ENCODE measurements around the gene STK32B. TPM values are rescaled to one million over a fixed set of nuclear protein-coding genes. Genes with fewer than 3 reads are reported as not detected.
"Not testable (repeated sequence)": the region's sequence is repeated elsewhere in the genome, so short reads cannot be mapped to it uniquely, and the experiment has no call there.

Gene STK32B
- total and polyA plus RNA-seq, 2 donors, result 2.9 to 4.8 TPM

DNA sequence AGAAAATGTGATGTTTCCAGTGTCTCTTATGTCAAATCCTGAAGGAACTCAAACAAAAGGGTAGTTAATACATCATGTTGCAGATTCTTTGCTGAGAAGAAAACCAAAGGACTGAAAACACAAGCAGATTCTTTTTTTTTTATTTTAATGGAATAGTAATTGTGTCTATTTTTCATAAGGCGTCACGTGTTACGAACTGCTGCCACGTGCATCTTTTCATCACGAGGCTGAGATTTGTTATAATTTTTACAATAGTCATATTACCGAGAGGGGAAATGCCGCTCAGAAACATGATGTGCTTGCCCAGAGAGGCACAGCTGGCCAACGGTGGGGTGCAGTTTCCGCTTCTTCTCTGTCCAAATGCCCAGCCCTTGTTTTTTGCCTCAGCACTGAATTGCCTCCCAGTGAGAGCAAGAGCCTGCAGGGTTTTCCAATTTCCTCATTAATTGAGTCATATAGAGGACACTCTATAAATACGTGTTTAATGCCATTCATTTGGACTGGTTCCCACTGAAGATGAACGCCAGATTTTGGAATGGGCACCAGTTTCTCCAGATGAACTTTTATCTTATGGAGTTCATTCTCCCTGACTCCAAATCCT, 225.3 kb downstream of the STK32B start:
- Histone ChIP-seq H3K27me3 (ENCODE audit: control insufficient read depth in 2 of 2, insufficient read depth in 1 of 2, low read length in 1 of 2) (no peaks in the 10 kb centered on the region), H3K27ac (ENCODE audit: low read depth in 1 of 2, low read length in 1 of 2) (no peak overlapping the region), H3K4me1 (ENCODE audit: control insufficient read depth in 2 of 2, insufficient read depth in 2 of 2, low read length in 2 of 2) (no peaks in the 10 kb centered on the region), H3K36me3 (ENCODE audit: control insufficient read depth in 2 of 2, insufficient read depth in 2 of 2, low read length in 1 of 2) (no peaks in the 10 kb centered on the region), H3K9me3 (ENCODE audit: control insufficient read depth in 2 of 2, insufficient read depth in 1 of 2, low read length in 1 of 2) (peaks cover 0 to 4% of the 10 kb centered on the region in 2 donors), H3K4me3 (ENCODE audit: low read length in 2 of 2) (no peak overlapping the region)
- no peak for DNase-seq (ENCODE audit: low read depth in 6 of 9, low spot score in 9 of 9)
- WGBS, result 98% methylated on average over 11 of the region's 11 CpGs

DNA sequence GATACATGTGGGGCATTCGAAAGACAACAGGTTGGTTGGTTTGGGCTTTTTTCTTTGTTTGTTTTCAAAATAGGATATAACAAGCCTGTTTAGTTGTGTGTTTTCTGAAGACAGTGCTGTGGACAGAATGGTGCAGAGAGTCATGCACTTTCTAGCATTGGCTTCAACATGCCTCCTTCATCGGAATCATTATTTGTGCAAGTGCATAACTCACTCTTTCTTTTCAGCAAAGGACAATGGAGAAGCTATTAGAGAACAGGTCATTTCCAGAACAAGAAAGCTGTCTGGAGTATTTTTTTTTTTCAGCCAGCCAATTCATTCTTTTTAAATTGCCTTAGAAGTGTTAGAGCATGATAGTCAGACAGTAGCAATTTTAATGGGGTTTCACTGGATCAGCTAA, 225.8 kb downstream of the STK32B start:
- 96% methylated on average over 2 of the region's 2 CpGs for WGBS
- no peak overlapping the region for H3K4me3 ChIP-seq (ENCODE audit: low read length in 2 of 2)
- no peaks in the 10 kb centered on the region for H3K27me3 ChIP-seq (ENCODE audit: control insufficient read depth in 2 of 2, insufficient read depth in 1 of 2, low read length in 1 of 2)
- no peaks in the 10 kb centered on the region for H3K36me3 ChIP-seq (ENCODE audit: control insufficient read depth in 2 of 2, insufficient read depth in 2 of 2, low read length in 1 of 2)
- peaks cover 0 to 4% of the 10 kb centered on the region in 2 donors for H3K9me3 ChIP-seq (ENCODE audit: control insufficient read depth in 2 of 2, insufficient read depth in 1 of 2, low read length in 1 of 2)
- DNase-seq (ENCODE audit: low read depth in 6 of 9, low spot score in 9 of 9), result no peak
- no peaks in the 10 kb centered on the region for H3K4me1 ChIP-seq (ENCODE audit: control insufficient read depth in 2 of 2, insufficient read depth in 2 of 2, low read length in 2 of 2)
- H3K27ac ChIP-seq (ENCODE audit: low read depth in 1 of 2, low read length in 1 of 2), result no peak overlapping the region

DNA sequence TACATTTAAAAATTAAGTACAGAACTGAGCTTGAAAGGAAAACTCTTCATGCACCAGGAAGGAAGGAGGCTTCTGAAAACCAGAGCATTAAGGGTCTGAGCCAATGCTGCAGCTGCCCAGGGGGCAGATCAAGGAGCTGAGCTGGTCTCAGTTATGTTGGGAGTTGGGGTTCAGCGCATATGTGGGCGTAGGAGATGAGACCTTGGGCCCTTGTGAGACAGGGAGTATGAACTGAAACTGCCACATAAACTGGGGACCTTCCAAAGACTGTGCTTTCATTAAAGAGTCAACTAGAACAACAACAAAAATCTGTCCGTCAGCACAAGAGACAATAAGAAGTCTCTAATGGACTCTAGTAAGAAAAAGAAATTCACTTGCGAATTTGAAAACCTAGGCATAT, 226.9 kb downstream of the STK32B start:
- DNase-seq (ENCODE audit: low read depth in 6 of 9, low spot score in 9 of 9), result no peak
- 85% methylated on average over 4 of the region's 4 CpGs for WGBS
- H3K4me1 ChIP-seq (ENCODE audit: control insufficient read depth in 2 of 2, insufficient read depth in 2 of 2, low read length in 2 of 2), result no peaks in the 10 kb centered on the region
- no peak overlapping the region for H3K4me3 ChIP-seq (ENCODE audit: low read length in 2 of 2)
- H3K9me3 ChIP-seq (ENCODE audit: control insufficient read depth in 2 of 2, insufficient read depth in 1 of 2, low read length in 1 of 2), result peaks cover 0 to 4% of the 10 kb centered on the region in 2 donors
- H3K27me3 ChIP-seq (ENCODE audit: control insufficient read depth in 2 of 2, insufficient read depth in 1 of 2, low read length in 1 of 2), result no peaks in the 10 kb centered on the region
- H3K36me3 ChIP-seq (ENCODE audit: control insufficient read depth in 2 of 2, insufficient read depth in 2 of 2, low read length in 1 of 2), result no peaks in the 10 kb centered on the region
- no peak overlapping the region for H3K27ac ChIP-seq (ENCODE audit: low read depth in 1 of 2, low read length in 1 of 2)

DNA sequence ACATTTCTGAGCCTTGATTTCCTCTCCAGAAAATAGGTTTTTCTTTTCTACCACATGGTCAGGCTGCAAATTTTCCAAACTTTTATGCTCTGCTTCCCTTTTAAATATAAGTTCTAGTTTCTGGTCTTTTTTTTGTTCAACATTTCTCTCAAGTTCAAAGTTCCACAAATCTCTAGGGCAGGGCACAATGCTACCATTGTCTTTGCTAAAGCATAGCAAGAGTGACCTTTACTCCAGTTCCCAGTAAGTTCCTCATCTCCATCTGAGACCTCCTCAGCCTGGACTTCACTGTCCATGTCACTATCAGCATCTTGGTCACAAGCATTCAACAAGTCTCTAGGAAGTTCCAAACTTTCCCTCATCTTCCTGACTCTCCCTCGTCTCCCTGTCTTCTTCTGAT, 228.8 kb downstream of the STK32B start:
- H3K9me3 ChIP-seq (ENCODE audit: control insufficient read depth in 2 of 2, insufficient read depth in 1 of 2, low read length in 1 of 2); H3K4me1 ChIP-seq (ENCODE audit: control insufficient read depth in 2 of 2, insufficient read depth in 2 of 2, low read length in 2 of 2); H3K27ac ChIP-seq (ENCODE audit: low read depth in 1 of 2, low read length in 1 of 2); DNase-seq (ENCODE audit: low read depth in 6 of 9, low spot score in 9 of 9); H3K27me3 ChIP-seq (ENCODE audit: control insufficient read depth in 2 of 2, insufficient read depth in 1 of 2, low read length in 1 of 2); H3K4me3 ChIP-seq (ENCODE audit: low read length in 2 of 2); H3K36me3 ChIP-seq (ENCODE audit: control insufficient read depth in 2 of 2, insufficient read depth in 2 of 2, low read length in 1 of 2): not testable (repeated sequence)
- 95% methylated on average over 1 of the region's 1 CpG for WGBS

DNA sequence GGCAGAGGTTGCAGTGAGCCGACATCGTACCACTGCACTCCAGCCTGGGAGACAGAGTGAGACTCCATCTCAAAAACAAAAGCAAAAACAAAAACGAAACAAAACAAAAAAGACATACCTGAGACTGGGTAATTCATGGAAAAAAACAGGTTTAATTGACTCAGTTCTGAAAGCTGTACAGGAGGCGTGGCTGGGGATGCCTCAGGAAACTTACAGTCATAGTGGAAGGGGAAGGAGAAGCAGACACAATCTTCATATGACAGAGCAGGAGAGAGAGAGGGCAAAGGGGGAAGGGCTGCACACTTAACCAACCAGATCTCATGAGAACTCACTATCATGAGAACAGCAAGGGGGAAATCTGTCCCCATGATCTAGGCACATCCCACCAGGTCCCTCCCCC, 229.5 kb downstream of the STK32B start:
- Histone ChIP-seq H3K27ac (ENCODE audit: low read depth in 1 of 2, low read length in 1 of 2) (no peak overlapping the region), H3K4me1 (ENCODE audit: control insufficient read depth in 2 of 2, insufficient read depth in 2 of 2, low read length in 2 of 2) (no peaks in the 10 kb centered on the region), H3K9me3 (ENCODE audit: control insufficient read depth in 2 of 2, insufficient read depth in 1 of 2, low read length in 1 of 2) (no peaks in the 10 kb centered on the region), H3K36me3 (ENCODE audit: control insufficient read depth in 2 of 2, insufficient read depth in 2 of 2, low read length in 1 of 2) (no peaks in the 10 kb centered on the region), H3K4me3 (ENCODE audit: low read length in 2 of 2) (no peak overlapping the region), H3K27me3 (ENCODE audit: control insufficient read depth in 2 of 2, insufficient read depth in 1 of 2, low read length in 1 of 2) (no peaks in the 10 kb centered on the region)
- 85% methylated on average over 4 of the region's 4 CpGs for WGBS
- DNase-seq (ENCODE audit: low read depth in 6 of 9, low spot score in 9 of 9), result peak in 1 of 9 donors; percentile 5

DNA sequence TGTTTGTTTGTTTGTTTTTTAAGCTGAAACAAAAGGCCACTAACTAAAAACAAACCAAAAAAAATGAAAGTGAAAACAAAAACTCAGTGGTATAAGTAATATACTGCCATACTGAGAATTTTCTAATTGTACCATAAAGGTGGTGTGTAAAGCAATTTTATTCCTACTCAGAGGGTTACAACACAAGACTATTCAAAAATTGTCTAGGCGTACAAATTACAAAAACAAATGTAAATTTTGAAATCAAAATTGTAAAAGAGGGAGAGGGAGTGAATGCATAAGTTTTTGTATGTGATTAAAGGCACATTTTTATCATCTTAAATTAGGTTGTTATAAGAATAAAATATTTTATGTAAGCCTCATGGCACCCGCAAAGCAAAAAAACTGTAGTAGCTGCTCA, 232.6 kb downstream of the STK32B start:
- Histone ChIP-seq H3K27ac (ENCODE audit: low read depth in 1 of 2, low read length in 1 of 2) (no peak overlapping the region), H3K36me3 (ENCODE audit: control insufficient read depth in 2 of 2, insufficient read depth in 2 of 2, low read length in 1 of 2) (no peaks in the 10 kb centered on the region), H3K27me3 (ENCODE audit: control insufficient read depth in 2 of 2, insufficient read depth in 1 of 2, low read length in 1 of 2) (no peaks in the 10 kb centered on the region), H3K9me3 (ENCODE audit: control insufficient read depth in 2 of 2, insufficient read depth in 1 of 2, low read length in 1 of 2) (no peaks in the 10 kb centered on the region), H3K4me3 (ENCODE audit: low read length in 2 of 2) (no peak overlapping the region), H3K4me1 (ENCODE audit: control insufficient read depth in 2 of 2, insufficient read depth in 2 of 2, low read length in 2 of 2) (no peaks in the 10 kb centered on the region)
- DNase-seq (ENCODE audit: low read depth in 6 of 9, low spot score in 9 of 9), result no peak
- 54% methylated on average over 2 of the region's 2 CpGs for WGBS

DNA sequence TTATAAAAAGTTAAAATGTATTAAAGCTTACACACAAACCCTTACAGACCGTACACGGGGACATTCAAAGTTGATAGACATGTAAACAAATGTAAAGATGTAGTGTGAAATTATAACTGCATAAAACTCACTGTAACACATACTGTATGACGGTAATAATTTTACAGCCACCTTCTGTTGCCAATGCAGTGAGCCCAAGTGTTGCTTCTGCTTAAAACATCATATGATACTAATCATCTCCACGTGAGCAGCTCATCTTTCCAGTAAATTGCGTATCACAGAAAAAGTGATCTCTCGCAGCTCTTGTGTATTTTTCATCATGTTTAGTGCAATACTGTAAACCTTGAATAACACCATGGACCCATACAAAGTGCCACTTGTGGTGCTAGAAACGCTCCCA, 233.2 kb downstream of the STK32B start:
- 93% methylated on average over 7 of the region's 7 CpGs for WGBS
- H3K4me1 ChIP-seq (ENCODE audit: control insufficient read depth in 2 of 2, insufficient read depth in 2 of 2, low read length in 2 of 2), result no peaks in the 10 kb centered on the region
- no peak overlapping the region for H3K4me3 ChIP-seq (ENCODE audit: low read length in 2 of 2)
- no peak overlapping the region for H3K27ac ChIP-seq (ENCODE audit: low read depth in 1 of 2, low read length in 1 of 2)
- H3K9me3 ChIP-seq (ENCODE audit: control insufficient read depth in 2 of 2, insufficient read depth in 1 of 2, low read length in 1 of 2), result no peaks in the 10 kb centered on the region
- no peaks in the 10 kb centered on the region for H3K36me3 ChIP-seq (ENCODE audit: control insufficient read depth in 2 of 2, insufficient read depth in 2 of 2, low read length in 1 of 2)
- H3K27me3 ChIP-seq (ENCODE audit: control insufficient read depth in 2 of 2, insufficient read depth in 1 of 2, low read length in 1 of 2), result no peaks in the 10 kb centered on the region
- DNase-seq (ENCODE audit: low read depth in 6 of 9, low spot score in 9 of 9), result no peak

DNA sequence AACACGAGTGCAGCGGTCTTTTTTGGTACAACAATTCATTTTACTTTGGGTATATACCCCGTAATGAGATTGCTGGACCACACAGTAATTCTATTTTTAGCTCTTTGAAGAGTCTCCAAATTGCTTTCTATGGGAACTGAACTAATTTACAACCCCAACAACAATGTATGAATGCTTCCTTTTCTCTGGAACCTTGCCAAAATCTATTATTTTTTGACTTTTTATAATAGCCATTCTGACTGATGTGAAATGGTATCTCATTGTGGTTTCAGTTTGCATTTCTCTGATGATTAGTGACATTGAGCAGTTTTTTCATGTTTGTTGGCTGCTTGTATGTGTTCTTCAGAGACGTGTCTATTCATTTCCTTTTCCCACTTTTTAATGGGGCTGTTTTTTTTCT, 240.8 kb downstream of the STK32B start:
- Histone ChIP-seq H3K4me3 (ENCODE audit: low read length in 2 of 2) (no peak overlapping the region), H3K27me3 (ENCODE audit: control insufficient read depth in 2 of 2, insufficient read depth in 1 of 2, low read length in 1 of 2) (no peaks in the 10 kb centered on the region), H3K27ac (ENCODE audit: low read depth in 1 of 2, low read length in 1 of 2) (no peak overlapping the region), H3K4me1 (ENCODE audit: control insufficient read depth in 2 of 2, insufficient read depth in 2 of 2, low read length in 2 of 2) (no peaks in the 10 kb centered on the region), H3K36me3 (ENCODE audit: control insufficient read depth in 2 of 2, insufficient read depth in 2 of 2, low read length in 1 of 2) (no peaks in the 10 kb centered on the region), H3K9me3 (ENCODE audit: control insufficient read depth in 2 of 2, insufficient read depth in 1 of 2, low read length in 1 of 2) (no peaks in the 10 kb centered on the region)
- no peak for DNase-seq (ENCODE audit: low read depth in 6 of 9, low spot score in 9 of 9)
- 78% methylated on average over 4 of the region's 4 CpGs for WGBS

DNA sequence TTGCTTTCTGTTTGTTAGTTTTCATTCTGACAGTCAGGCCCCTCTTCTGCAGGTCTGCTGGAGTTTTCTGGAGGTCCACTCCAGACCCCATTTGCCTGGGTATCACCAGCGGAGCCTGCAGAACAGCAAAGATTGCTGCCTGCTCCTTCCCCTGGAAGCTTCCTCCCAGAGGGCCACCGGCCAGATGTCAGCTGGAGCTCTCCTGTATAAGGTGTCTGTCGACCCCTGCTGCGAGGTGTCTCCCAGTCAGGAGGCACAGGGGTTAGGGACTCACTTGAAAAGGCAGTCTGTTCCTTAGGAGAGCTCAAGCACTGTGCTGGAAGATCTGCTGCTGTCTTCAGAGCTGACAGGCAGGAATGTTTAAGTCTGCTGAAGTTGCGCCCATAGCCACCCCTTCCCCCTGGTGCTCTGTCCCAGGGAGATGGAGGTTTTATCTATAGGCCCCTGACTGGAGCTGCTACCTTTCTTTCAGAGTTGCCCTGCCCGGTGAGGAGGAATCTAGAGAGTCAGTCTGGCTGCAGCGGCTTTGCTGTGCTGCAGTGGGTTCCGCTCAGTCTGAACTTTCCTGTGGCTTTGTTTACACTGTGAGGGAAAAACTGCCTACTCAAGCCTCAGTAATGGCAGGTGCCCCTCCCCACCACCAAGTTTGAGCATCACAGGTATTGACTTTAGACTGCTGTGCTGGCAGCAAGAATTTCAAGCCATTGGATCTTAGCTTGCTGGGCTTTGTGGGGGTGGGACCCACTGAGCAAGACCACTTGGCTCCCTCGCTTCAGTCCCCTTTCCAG, 246.9 kb downstream of the STK32B start:
- not testable (repeated sequence) for H3K27me3 ChIP-seq (ENCODE audit: control insufficient read depth in 2 of 2, insufficient read depth in 1 of 2, low read length in 1 of 2); DNase-seq (ENCODE audit: low read depth in 6 of 9, low spot score in 9 of 9); H3K4me3 ChIP-seq (ENCODE audit: low read length in 2 of 2); H3K36me3 ChIP-seq (ENCODE audit: control insufficient read depth in 2 of 2, insufficient read depth in 2 of 2, low read length in 1 of 2); H3K27ac ChIP-seq (ENCODE audit: low read depth in 1 of 2, low read length in 1 of 2); H3K9me3 ChIP-seq (ENCODE audit: control insufficient read depth in 2 of 2, insufficient read depth in 1 of 2, low read length in 1 of 2); H3K4me1 ChIP-seq (ENCODE audit: control insufficient read depth in 2 of 2, insufficient read depth in 2 of 2, low read length in 2 of 2)
- 93% methylated on average over 9 of the region's 9 CpGs for WGBS
